ENCODE results near the gene EIF3F.

DNA sequence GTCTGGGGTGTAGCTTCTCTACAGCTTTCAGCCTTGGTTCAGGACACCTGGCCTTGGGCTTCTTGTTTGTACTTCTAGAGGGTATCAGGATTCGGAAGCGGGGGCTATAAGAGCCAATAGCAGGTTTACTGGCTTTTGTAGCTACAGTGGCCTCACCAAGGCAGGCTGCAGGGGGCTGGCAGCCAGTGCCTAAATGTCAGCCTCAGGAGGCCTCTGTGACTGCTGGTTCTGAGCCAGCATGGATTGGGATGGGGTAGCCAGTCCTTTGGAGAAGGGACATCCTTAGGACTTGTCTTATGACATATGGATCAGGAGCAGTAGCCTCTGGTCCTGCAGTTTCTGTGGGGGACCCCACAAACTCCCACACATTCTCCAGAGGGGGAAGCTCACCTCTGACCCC, 29.9 kb downstream of the EIF3F start:
- TF ChIP-seq HMGXB4 (CRISPR knock-in tag; IDR thresholded peaks at IDR 0.05; ENCODE audit: borderline replicate concordance) (no peak), CHD4 (IDR thresholded peaks at IDR 0.05; ENCODE audit: borderline replicate concordance) (no peak), CTCF (IDR thresholded peaks at IDR 0.05) (no peak), POLR2A (IDR thresholded peaks at IDR 0.05; ENCODE audit: low read length) (no peak), NR3C1 (IDR thresholded peaks at IDR 0.05) (no peak), CBX8 (IDR thresholded peaks at IDR 0.05) (no peak), CEBPB (IDR thresholded peaks at IDR 0.05) (no peak)

Measured in A549 (cell line).